OCI-M2 (cell line): Measurements from ENCODE around the gene DLGAP4.

ENCODE experiments used
- DNase-seq: peaks from one replicate; lab custom pipeline; 2025; ENCODE audit not compliant: unreplicated experiment; lab: John Stamatoyannopoulos, UW

DLGAP4 gene, protein sequence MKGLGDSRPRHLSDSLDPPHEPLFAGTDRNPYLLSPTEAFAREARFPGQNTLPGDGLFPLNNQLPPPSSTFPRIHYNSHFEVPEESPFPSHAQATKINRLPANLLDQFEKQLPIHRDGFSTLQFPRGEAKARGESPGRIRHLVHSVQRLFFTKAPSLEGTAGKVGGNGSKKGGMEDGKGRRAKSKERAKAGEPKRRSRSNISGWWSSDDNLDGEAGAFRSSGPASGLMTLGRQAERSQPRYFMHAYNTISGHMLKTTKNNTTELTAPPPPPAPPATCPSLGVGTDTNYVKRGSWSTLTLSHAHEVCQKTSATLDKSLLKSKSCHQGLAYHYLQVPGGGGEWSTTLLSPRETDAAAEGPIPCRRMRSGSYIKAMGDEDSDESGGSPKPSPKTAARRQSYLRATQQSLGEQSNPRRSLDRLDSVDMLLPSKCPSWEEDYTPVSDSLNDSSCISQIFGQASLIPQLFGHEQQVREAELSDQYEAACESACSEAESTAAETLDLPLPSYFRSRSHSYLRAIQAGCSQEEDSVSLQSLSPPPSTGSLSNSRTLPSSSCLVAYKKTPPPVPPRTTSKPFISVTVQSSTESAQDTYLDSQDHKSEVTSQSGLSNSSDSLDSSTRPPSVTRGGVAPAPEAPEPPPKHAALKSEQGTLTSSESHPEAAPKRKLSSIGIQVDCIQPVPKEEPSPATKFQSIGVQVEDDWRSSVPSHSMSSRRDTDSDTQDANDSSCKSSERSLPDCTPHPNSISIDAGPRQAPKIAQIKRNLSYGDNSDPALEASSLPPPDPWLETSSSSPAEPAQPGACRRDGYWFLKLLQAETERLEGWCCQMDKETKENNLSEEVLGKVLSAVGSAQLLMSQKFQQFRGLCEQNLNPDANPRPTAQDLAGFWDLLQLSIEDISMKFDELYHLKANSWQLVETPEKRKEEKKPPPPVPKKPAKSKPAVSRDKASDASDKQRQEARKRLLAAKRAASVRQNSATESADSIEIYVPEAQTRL

GRCh38 chr20:36305602-36306551, at the start of gene DLGAP4:
Gene DLGAP4, plus strand, starts transcription at chr20:36306339. Its CDS starts 125,379 bp downstream, at chr20:36431718.
- DNase-seq = no peak

DNA sequence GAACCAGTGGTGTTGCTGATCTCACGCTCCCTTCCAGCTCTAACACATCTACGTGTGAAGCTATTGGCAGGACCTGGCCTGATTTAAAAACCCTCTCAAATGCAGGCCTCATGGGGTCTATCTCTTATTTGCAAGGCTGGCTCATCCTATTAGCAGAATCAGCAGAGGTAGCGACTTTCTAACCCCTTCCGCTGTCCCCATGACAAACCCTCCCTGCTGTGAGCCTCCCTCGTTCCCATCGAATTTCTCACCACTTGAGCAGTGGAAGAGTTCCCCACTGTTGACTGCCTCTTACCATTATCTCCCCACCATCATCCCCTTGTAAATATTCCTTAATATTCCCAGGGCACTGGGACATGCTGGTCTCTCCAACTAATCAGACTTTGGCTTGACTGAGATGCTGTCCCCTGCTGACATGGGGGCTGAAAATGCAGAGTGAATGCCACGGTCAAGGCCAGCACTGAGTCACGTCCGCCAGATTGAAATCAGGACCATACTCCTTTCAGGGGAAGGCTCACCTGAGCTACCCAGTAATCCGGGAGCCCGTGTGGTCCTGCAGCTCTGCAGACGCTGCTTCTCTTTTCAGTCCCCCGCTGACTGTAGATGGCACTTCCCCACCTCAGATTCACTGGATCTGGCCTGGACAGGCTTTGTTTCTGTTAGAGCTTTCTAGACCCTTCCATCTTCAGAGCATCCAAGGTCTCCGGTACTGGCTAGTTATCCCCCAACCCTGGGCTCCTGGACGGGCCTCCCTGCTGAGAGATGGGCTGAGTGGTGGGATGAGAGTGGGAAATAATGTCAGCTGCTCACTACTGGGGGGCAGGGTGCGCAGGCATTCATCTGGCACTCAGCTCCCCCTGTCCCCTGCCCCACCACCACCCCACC, 46.7 kb upstream of the DLGAP4 start:
- DNase-seq = no peak

DNA sequence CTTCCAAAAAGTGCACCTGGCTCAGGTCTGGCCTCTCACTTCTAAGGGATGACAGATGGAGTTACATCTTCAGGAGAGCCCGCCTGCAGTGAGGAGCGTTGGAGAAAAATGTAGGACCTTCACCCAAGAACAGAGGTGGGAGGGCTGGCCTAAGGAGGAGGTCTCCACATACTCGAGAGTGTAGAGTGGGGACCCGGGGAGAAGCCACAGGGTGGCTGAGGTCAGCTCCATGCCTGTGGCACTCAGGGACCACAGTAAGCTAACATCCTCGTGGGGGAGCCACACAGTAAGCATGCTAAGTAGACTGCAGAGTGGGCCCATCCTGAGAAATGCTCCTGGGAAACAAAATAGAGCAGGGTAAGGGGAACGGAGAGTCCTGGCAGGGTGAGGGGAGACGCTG, 45.8 kb upstream of the DLGAP4 start:
- no peak for DNase-seq

- DNase-seq = no peak
Measured at GRCh38 chr20:36261389-36262105, 44.6 kb upstream of the DLGAP4 start.

DNA sequence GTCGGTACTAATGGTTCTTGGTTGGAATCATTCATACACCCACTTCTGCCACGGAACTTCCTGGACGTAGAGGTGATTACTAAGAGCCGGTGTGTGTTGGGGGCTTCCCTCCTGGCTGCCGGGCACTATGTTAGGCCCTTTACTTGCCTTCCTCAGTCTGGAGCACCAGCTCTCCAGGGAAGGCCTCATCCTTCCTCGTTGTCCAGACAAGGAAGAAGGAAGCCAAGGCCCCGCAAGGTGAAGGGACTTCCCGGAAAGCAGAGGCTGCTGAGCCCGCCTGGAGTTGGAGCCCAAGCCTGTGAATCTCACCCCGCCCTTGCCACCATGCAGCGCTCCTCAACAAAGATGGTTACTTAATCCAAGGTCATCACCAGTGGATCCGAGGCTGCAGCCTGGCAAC, 43.7 kb upstream of the DLGAP4 start:
- no peak for DNase-seq

GRCh38 chr20:36264426-36265246, 41.5 kb upstream of the DLGAP4 start:
- no peak for DNase-seq

GRCh38 chr20:36266189-36266588, 40.0 kb upstream of the DLGAP4 start:
- no peak for DNase-seq

GRCh38 chr20:36267605-36268381, 38.3 kb upstream of the DLGAP4 start:
- DNase-seq = no peak

GRCh38 chr20:36268440-36269342, 37.4 kb upstream of the DLGAP4 start:
- no peak for DNase-seq

DNA sequence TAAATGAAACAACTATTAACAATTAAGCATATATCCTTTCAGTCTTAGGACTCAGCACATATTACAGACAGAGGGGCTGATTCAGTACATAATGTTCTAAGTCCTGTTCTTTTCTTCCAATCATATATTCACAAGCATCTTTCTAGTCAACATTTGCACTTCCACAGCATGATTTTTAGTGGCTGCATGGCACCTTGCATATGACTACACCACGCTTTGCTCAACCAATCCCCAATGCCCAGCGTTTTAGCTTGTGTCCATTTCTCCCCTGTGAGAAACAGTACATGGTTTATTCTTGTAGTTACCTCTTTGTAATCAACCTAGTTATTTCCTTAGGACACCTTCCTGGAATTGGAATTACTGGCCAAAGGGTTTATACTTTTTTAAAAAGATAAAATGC, 36.6 kb upstream of the DLGAP4 start:
- no peak for DNase-seq

- DNase-seq = no peak
Measured at GRCh38 chr20:36270744-36271638, 35.1 kb upstream of the DLGAP4 start.

GRCh38 chr20:36271639-36272546, 34.2 kb upstream of the DLGAP4 start:
- no peak for DNase-seq

- no peak for DNase-seq
Measured at GRCh38 chr20:36272547-36273220, 33.5 kb upstream of the DLGAP4 start.
